ENCODE data around the gene RNF114. TPM values are rescaled to one million over a fixed set of nuclear protein-coding genes. Genes with fewer than 3 reads are reported as not detected.

The RNF114 gene
- total RNA-seq, 4 donors from 2014 or later, result 48.7 to 166 (median 103) TPM

DNA sequence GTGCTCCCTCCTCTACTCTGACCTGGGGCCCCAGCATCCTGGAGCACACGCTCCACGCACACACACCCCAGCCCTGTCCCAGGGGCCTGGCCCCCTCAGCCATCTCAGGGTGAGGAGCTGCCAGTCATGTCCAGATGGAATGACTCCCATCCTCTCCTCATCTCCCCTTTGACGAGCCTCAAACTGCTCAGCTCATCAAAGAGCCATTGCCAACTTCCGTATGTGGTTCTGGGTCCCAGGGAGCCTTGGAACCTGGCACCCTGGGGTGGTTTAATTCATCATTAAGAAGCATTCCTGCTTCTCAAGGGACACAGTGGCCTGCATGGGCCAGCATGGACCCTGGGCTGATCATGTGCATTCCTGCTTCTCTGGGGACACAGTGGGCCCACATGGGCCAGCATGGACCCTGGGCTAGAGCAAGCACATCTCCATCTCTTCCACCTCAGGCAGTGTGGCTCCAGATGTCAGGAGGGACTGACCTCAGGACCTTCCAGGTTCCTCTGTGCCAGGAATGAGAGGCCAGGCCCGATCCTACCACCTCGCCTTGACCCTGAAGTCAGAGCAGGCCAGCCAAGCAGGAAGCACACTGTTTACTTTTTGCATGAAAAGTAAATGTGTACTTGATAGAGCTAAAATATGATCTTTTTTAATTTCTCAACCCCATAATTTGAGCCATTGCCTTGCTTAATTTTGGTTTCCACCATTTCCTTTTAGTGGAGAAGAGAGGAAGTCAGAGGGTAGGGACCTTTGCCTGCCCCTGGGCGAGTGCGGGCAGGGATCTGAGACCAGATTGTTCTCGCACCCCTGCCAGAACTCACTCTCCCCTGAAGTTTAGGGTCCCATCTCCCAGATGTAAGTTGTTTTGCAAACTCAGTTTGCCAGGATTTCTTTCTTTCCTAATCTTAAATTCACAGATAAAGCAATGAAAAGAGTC lies 46.9 kb upstream of the RNF114 start:
- intact Hi-C loops (cut with DNase I; ENCODE audit: low total_unique reads), result no loop called here
- TF ChIP-seq POLR2A (IDR thresholded peaks at IDR 0.05), result no peak
- TF ChIP-seq, protein P1, sequence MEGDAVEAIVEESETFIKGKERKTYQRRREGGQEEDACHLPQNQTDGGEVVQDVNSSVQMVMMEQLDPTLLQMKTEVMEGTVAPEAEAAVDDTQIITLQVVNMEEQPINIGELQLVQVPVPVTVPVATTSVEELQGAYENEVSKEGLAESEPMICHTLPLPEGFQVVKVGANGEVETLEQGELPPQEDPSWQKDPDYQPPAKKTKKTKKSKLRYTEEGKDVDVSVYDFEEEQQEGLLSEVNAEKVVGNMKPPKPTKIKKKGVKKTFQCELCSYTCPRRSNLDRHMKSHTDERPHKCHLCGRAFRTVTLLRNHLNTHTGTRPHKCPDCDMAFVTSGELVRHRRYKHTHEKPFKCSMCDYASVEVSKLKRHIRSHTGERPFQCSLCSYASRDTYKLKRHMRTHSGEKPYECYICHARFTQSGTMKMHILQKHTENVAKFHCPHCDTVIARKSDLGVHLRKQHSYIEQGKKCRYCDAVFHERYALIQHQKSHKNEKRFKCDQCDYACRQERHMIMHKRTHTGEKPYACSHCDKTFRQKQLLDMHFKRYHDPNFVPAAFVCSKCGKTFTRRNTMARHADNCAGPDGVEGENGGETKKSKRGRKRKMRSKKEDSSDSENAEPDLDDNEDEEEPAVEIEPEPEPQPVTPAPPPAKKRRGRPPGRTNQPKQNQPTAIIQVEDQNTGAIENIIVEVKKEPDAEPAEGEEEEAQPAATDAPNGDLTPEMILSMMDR (IDR thresholded peaks at IDR 0.05), result no peak
- 83% methylated on average over 7 to 9 of the region's 9 CpGs for WGBS, 2 donors
- DNase-seq (ENCODE audit: low spot score in 2 of 2), result no peak
- H3K4me3 ChIP-seq (ENCODE audit: low read depth, poor library complexity, severe bottlenecking), result no peak overlapping the region

DNA sequence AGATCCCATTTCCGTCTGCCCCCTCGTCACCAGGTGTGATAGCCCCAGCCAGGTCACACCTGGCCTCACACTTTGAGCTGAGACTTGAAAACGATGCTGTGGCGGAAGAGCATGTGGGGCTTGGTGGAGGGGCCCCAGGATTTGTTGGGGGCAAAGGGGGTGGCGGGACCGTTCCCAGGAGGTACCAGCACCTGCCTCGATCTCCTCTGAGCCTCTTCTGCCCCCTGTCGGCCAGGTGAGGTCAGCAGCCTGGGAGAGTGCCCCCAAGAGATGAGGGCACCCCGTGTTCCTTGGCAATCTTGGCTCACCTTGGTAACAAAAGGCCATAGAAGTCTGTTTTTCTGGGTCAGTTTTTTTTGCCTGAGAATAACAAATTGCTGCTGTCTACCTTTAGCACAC lies 46.3 kb upstream of the RNF114 start:
- H3K4me3 ChIP-seq (ENCODE audit: low read depth, poor library complexity, severe bottlenecking), result no peak overlapping the region
- TF ChIP-seq, protein P1 (IDR thresholded peaks at IDR 0.05), result no peak
- no peak for TF ChIP-seq POLR2A (IDR thresholded peaks at IDR 0.05)
- intact Hi-C loops (cut with DNase I; ENCODE audit: low total_unique reads), result no loop called here
- DNase-seq (ENCODE audit: low spot score in 2 of 2), result no peak
- WGBS, 2 donors, result 72% methylated on average over 9 of the region's 9 CpGs

DNA sequence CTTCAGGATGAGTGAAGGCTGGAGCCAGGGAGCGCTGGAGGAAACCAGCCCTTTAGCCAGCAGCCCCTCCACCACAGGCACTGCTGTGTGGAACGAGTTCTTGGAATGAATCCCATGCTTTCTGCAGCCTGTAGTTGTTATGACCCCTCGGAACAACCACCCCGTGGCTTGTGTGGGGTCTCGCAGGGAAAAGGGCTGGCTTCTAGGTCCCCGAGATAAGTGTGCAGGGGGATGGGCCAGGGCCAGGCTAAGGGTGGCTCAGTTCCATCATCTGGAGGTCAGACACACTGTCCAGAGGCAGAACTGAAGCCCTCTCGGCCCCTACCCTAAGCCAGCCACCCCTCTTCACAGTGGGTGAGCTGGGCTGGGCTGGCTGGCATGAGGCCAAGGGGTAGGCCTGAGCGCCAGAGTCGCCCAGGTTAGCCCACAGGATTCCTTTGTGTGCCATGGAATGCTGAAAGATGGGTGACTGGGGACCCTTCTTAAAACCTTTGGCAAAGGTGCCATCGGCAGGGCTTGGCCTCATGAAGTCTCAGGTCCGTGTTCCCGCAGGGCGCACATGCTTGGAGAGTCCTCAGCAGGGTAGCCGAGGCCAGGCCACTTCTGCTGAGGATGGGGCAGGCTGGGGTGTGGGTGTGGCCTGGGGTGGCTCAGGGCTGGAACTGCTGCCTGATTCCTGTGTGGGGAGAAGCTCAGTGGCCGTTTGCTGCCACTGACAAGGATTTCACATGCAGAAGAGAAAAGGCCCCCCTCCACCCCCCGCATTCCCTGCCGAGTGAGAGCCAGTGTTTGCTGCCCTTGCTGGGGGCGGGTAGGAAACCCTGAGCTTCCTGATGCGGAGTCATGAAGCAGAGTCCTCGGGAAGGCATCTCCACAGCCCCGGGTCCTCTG lies 45.5 kb upstream of the RNF114 start:
- WGBS, 2 donors, result 67 to 68% methylated on average over 18 to 19 of the region's 21 CpGs
- intact Hi-C loops (cut with DNase I; ENCODE audit: low total_unique reads), result no loop called here
- TF ChIP-seq POLR2A (IDR thresholded peaks at IDR 0.05), result no peak
- TF ChIP-seq, protein P1 (IDR thresholded peaks at IDR 0.05), result no peak

DNA sequence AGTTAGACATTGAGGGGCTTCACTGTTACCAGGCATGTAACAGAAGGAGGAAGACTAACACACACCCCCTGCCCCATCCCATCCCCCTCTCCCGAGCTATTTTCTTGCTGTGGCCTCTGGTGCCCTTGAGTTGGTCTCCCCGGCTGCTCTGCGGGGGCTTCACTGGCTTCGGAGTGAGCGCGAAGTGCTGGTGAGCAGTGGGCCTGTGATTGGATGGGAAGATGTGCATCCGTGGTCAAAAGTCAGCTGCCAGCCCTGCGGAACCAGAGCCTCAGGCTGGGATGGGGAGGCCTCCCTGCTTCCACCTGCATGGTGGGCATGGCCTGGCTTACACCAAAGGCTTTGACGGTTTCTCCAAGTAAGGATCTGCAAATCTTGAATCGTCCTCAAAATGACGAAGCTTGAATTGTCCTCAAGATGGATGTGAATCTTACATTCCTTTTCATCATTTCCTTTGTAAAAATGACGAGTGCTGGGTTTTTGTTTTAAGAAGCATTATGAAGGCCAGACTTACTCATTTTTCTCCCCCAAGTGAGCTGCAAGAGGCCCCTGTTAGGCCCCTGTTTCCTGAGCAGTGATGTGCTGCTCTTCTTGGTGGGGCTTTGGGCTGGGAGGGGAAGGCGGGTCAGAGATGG lies 44.6 kb upstream of the RNF114 start:
- TF ChIP-seq POLR2A (IDR thresholded peaks at IDR 0.05), result no peak
- TF ChIP-seq, protein P1 (IDR thresholded peaks at IDR 0.05), result no peak
- DNase-seq (ENCODE audit: low spot score in 2 of 2), result no peak

More for the DNA sequence above, 45.5 kb upstream of the RNF114 start:
- no peak overlapping the region for H3K4me3 ChIP-seq (ENCODE audit: low read depth, poor library complexity, severe bottlenecking)
- no peak for DNase-seq (ENCODE audit: low spot score in 2 of 2)

DNA sequence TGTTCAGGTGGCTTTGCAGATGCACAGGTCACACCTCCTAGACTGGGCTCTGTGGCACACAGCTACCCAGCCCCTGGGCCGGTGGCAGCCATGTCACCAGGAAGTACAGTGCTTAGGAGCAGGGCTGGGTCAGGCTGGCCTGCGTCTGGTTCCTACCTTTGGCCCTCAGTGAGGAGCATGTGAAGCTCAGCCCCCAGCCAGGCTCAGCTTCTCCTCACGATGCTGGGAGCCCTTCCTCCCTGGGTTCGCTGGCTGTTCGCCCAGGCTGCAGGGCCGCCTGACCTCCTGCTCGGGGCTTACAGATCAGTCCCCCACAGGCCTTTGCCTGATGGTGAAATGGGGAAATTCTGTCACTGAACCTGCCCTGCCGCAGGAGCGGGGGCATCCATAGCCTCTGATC lies 43.9 kb upstream of the RNF114 start:
- DNase-seq (ENCODE audit: low spot score in 2 of 2), result no peak
- 77 to 85% methylated on average over 9 of the region's 9 CpGs for WGBS, 2 donors
- intact Hi-C loops (cut with DNase I; ENCODE audit: low total_unique reads), result no loop called here
- H3K4me3 ChIP-seq (ENCODE audit: low read depth, poor library complexity, severe bottlenecking), result no peak overlapping the region
- TF ChIP-seq POLR2A (IDR thresholded peaks at IDR 0.05), result no peak

More for the DNA sequence above, 44.6 kb upstream of the RNF114 start:
- no peak overlapping the region for H3K4me3 ChIP-seq (ENCODE audit: low read depth, poor library complexity, severe bottlenecking)
- WGBS, 2 donors, result 89 to 92% methylated on average over 13 of the region's 13 CpGs
- intact Hi-C loops (cut with DNase I; ENCODE audit: low total_unique reads), result no loop called here

Measured in lower leg skin (tissue), 4 donors.